GM12801 (cell line): ENCODE data around the gene ASTL.

Experiments used
- CTCF ChIP-seq: IDR thresholded peaks from one replicate; pipeline ENCODE4 v1.5.1; 2011; ENCODE audit warnings: control low read depth; ENCODE audit not compliant: insufficient read length; ENCODE audit errors: extremely low read depth

Gene ASTL

GRCh38 chr2:96119389-96119751, 18.9 kb downstream of the ASTL start:
- TF ChIP-seq CTCF: no peak

- TF ChIP-seq CTCF: no peak
Measured at GRCh38 chr2:96118698-96119388, 19.5 kb downstream of the ASTL start.

GRCh38 chr2:96117701-96118588, 20.4 kb downstream of the ASTL start:
- TF ChIP-seq CTCF: no peak

GRCh38 chr2:96116879-96117533, 21.3 kb downstream of the ASTL start:
- no peak for TF ChIP-seq CTCF

- TF ChIP-seq CTCF: no peak
Measured at GRCh38 chr2:96116424-96116878, 21.9 kb downstream of the ASTL start, which contains the start of gene ADRA2B. Gene ADRA2B (minus strand): TSS chr2:96116571. CDS start chr2:96116149, 422 bp downstream.

GRCh38 chr2:96115631-96116423, 22.5 kb downstream of the ASTL start:
- TF ChIP-seq CTCF: no peak
